ENCODE measurements around the gene TCAP.
"Not testable (repeated sequence)": the region's sequence is repeated elsewhere in the genome, so short reads cannot be mapped to it uniquely, and the experiment has no call there.

TCAP gene

DNA sequence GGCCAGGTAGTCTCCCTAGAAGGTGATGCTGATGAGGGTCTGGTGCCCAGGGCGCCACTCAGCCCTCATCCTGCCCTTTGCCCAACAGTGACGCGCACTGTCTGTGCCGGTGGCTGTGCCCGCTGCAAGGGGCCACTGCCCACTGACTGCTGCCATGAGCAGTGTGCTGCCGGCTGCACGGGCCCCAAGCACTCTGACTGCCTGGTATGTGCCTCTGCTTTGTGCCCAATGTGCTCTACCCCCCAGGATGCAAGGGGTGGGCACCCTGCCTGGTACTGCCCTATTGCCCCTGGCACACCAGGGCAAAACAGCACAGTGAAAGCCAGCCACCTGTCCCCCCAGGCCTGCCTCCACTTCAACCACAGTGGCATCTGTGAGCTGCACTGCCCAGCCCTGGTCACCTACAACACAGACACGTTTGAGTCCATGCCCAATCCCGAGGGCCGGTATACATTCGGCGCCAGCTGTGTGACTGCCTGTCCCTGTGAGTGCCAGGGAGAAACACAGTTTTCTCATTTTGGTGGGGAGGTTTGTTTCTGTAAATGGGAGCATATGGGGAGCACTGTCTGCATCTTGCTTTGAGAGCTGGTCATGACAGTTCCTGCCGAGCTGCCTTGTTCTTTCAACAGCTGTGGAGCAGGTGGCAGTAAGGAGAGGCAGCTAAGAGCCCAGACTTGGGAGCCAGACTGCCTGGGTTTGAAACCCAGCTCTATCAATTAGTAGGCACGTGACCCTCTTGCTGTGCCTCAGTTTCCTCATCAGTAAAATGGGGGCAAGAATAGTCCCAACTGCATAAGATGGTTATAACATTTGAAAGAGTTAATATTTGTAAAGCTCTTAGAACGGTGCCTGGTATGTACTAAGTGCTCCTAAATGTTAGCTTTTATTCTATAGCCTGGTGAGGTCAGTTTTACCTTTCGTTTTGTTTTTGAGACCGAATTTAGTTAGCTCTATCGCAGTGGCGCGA lies 45.1 kb downstream of the TCAP start:
- DNase-seq = no peak

DNA sequence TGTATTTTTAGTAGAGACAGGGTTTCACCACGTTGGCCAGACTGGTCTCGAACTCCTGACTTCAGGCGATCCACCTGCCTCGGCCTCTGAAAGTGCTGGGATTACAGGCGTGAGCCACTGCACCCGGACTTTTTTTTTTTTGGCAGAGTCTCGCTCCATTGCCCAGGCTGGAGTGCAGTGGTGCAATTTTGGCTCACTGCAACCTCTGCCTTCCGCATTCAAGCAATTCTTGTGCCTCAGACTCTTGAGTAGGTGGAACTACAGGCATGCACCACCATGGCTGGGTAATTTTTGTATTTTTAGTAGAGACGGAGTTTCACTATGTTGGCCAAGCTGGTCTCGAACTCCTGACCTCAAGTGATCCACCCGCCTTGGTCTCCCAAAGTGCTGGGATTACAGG lies 45.9 kb downstream of the TCAP start:
- not testable (repeated sequence) for DNase-seq

DNA sequence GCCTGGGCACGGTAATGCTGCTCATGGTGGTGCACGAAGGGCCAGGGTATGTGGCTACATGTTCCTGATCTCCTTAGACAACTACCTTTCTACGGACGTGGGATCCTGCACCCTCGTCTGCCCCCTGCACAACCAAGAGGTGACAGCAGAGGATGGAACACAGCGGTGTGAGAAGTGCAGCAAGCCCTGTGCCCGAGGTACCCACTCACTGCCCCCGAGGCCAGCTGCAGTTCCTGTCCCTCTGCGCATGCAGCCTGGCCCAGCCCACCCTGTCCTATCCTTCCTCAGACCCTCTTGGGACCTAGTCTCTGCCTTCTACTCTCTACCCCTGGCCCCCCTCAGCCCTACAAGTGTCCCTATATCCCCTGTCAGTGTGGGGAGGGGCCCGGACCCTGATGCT lies 46.7 kb downstream of the TCAP start:
- DNase-seq = no peak

DNA sequence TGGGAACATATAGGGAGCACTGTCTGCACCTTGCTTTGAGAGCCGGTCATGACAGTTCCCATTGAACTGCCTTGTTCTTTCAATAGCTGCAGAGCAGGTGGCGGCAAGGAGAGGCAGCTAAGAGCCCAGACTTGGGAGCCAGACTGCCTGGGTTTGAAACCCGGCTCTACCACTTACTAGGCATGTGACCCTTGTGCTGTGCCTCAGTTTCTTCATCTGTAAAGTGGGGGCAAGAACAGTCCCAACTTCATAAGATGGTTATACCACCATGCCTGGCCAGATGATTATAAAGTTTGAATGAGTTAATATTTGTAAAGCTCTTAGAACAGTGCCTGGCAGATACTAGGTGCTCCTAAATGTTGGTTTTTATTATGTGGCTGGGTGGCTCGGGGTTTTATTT lies 49.1 kb downstream of the TCAP start:
- DNase-seq = no peak

DNA sequence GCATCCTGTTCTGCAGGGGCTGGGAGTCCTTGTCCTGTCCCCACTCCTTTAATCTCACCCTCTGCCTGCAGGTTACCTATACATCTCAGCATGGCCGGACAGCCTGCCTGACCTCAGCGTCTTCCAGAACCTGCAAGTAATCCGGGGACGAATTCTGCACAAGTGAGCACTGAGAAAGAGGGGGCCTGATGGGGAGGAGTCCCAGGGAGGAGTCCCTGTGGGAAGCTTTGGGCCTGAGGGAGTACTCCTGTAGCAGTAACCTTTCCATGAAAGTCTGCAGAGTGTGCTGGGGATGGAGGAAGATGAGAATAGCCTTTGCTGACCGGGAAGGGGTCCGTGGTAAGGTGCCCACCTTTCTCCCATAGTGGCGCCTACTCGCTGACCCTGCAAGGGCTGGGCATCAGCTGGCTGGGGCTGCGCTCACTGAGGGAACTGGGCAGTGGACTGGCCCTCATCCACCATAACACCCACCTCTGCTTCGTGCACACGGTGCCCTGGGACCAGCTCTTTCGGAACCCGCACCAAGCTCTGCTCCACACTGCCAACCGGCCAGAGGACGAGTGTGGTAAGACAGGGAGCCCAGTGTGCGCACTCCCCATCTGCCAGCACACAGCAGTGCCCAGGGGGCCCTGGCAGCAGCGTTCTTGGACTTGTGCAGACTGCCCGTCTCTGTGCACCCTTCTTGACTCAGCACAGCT lies 50.4 kb downstream of the TCAP start:
- no peak for DNase-seq

Data from NCI-H1105 treated with DMSO at 0.1 percent for 48 hours (cell line).